HepG2 (cell line): ENCODE data around the gene U2AF2. TPM values are rescaled to one million over a fixed set of nuclear protein-coding genes. Genes with fewer than 3 reads are reported as not detected.

ENCODE experiments used
- ADNP ChIP-seq: sonication (generic); formaldehyde crosslinking; IDR thresholded peaks from 2 replicates; pipeline ENCODE4 v1.4.0; 2020; ENCODE audit warnings: missing genetic modification reagents
- ATF7-NPFF ChIP-seq: sonication (generic); formaldehyde crosslinking; IDR thresholded peaks from 2 replicates; pipeline ENCODE4 v1.8.1; 2023; ENCODE audit warnings: mild to moderate bottlenecking, low read depth, missing genetic modification reagents, moderate library complexity
- CBX2 ChIP-seq, 2 experiments: fragments of 200-600 bp in 1 of 2; sonication (generic); formaldehyde crosslinking in 1 of 2; IDR thresholded peaks; 2 replicates each; pipeline versions ENCODE4 v1.7.0 to v1.8.1; 2018 to 2022; ENCODE audit warnings: low read depth in 2 of 2, low read length in 1 of 2, mild to moderate bottlenecking in 1 of 2, missing genetic modification reagents in 1 of 2
- GTF2F1 ChIP-seq: fragments of 150-350 bp; IDR thresholded peaks from 2 replicates; pipeline ENCODE4 v1.6.1; 2014; ENCODE audit warnings: low read length
- NFIC ChIP-seq: IDR thresholded peaks from 2 replicates; pipeline ENCODE4 v1.6.1; 2012; ENCODE audit warnings: mild to moderate bottlenecking, low read length, inconsistent platforms
- ZNF207 ChIP-seq: fragments of 450-650 bp; IDR thresholded peaks from 2 replicates; pipeline ENCODE4 v1.6.1; 2016; ENCODE audit warnings: antibody characterized with exemption, borderline replicate concordance
- ZNF329 ChIP-seq: sonication (generic); formaldehyde crosslinking; IDR thresholded peaks from 2 replicates; pipeline ENCODE4 v1.9.0; 2021; ENCODE audit warnings: low read depth, mild to moderate bottlenecking, missing genetic modification reagents
- ZNF431 ChIP-seq: sonication (generic); formaldehyde crosslinking; IDR thresholded peaks from 2 replicates; pipeline ENCODE4 v1.9.0; 2022; ENCODE audit warnings: missing genetic modification reagents, low read depth, mild to moderate bottlenecking, borderline replicate concordance
- ZNF556 ChIP-seq: sonication (generic); formaldehyde crosslinking; IDR thresholded peaks from 2 replicates; pipeline ENCODE4 v1.4.0; 2020; ENCODE audit warnings: mild to moderate bottlenecking, missing genetic modification reagents, borderline replicate concordance
- ZNF605 ChIP-seq: sonication (generic); formaldehyde crosslinking; IDR thresholded peaks from 2 replicates; pipeline ENCODE4 v1.8.0; 2022; ENCODE audit warnings: mild to moderate bottlenecking, missing genetic modification reagents
- ZSCAN31 ChIP-seq: sonication (generic); formaldehyde crosslinking; IDR thresholded peaks from 2 replicates; pipeline ENCODE4 v1.5.0; 2020; ENCODE audit warnings: low read depth, mild to moderate bottlenecking, missing genetic modification reagents
- polyA plus RNA-seq, 8 experiments: library from polyadenylated mRNA; depleted of rRNA in 3 of 8; stranded (reverse) in 7 of 8; unstranded in 1 of 8; fragments of >200 nt; fragmentation: Illumina TruSeq in 4 of 8; extraction: Trizol in 4 of 8; gene quantifications; 2 replicates each; pipeline versions ENCODE4 v1.2.1 to v1.2.3, GENCODE V29; 2011 to 2016; ENCODE audit warnings: low read depth in 4 of 8, missing spikeins in 1 of 8, mixed read lengths in 1 of 8; ENCODE audit not compliant: insufficient read depth in 1 of 8
- total RNA-seq, 5 experiments: library from RNA; depleted of rRNA; stranded (reverse); fragments of >200 nt; fragmentation: Illumina TruSeq; extraction: Trizol; gene quantifications; 2 replicates each; pipeline ENCODE4 v1.2.3, GENCODE V29; 2016; ENCODE audit warnings: low read depth in 1 of 5
- TF ChIP-seq, protein P1 (sequence below): sonication (generic); formaldehyde crosslinking; conservative IDR thresholded peaks from 2 replicates; pipeline ENCODE4 v1.4.0; 2020; ENCODE audit warnings: mild to moderate bottlenecking, missing genetic modification reagents, moderate library complexity
- TF ChIP-seq, protein P2 (sequence below): IDR thresholded peaks from 2 replicates; pipeline ENCODE4 v1.6.1; 2016; ENCODE audit warnings: missing compliant biosample characterization, missing genetic modification reagents, borderline replicate concordance
- TF ChIP-seq, protein P3 (sequence below): sonication (generic); formaldehyde crosslinking; IDR thresholded peaks from 2 replicates; pipeline ENCODE4 v1.4.0; 2020; ENCODE audit warnings: mild to moderate bottlenecking, low read depth, missing genetic modification reagents
- TF ChIP-seq, protein P4 (sequence below): sonication (generic); formaldehyde crosslinking; IDR thresholded peaks from 2 replicates; pipeline ENCODE4 v1.5.1; 2020; ENCODE audit warnings: missing genetic modification reagents, mild to moderate bottlenecking, borderline replicate concordance

U2AF2 gene
- total and polyA plus RNA-seq, 2 of the 13 experiments (the other 11 are each of a cell fraction or from before 2014, with no cell fraction given) = 84.3 to 124 TPM

DNA sequence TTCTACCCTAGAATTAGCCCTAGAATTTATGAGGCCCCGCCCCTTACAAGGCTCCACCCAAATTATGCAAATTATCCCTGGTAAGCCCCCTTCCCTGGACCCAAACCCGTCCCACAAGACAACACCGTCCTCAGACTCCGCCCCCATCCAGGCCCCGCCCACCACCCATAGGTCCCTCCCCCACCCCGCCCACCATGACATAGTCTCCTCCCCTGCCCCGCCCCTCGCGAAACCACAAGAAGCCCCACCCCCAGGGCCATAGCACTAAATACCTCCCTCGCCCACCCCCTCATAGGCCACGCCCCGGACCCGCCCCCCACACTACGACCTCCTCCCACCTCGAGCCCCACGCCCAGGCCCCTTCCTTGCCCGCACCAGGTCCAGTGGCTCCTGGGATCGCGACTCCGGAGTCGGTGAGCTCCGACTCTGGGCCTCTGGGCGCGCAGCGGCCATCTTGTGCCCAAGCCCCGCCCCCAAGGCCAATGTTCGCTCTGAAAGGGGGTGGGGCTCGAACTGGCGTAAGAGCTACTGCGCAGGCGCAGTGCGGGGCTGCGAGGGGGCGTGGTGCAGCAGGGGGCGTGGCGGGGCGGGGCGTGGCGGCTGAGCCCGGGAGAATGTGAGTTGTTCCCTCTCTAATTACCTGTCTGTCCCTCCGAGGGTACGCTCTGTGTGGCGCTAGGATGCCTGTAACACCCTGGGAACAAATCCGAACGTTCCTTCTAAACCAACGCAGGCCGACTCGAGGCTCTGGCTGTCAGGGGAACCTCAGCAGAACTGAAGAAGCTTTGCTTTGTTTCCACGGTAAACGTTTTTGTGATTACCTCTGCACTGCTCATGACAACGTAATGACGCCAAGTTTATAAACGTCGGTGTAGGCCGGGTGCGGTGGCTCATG lies 30.5 kb upstream of the U2AF2 start, which contains the start of gene ZNF784 (continued):
- no peak for TF ChIP-seq NFIC
- no peak for TF ChIP-seq ZNF431 (CRISPR knock-in tag)
- TF ChIP-seq ZNF329 = 0 out of 2 replicates have a peak, but pooled peaks have one; percentile 21
- 0 out of 2 replicates have a peak, but pooled peaks have one; percentile 46 for TF ChIP-seq ZSCAN31 (CRISPR knock-in tag)
- 0 out of 2 replicates have a peak, but pooled peaks have one; percentile 23 for TF ChIP-seq ZNF605 (CRISPR knock-in tag)
- TF ChIP-seq CBX2 (IDR thresholded peaks at IDR 0.05; ENCODE audit: low read depth, low read length) = no peak
- no peak for TF ChIP-seq CBX2 (CRISPR knock-in tag; IDR thresholded peaks at IDR 0.05; ENCODE audit: low read depth)
- TF ChIP-seq ZNF556 (CRISPR knock-in tag) = peak; percentile 55; the same call in 1 of the 2 replicates
- TF ChIP-seq ADNP (CRISPR knock-in tag) = no peak
- no peak for TF ChIP-seq ZNF207
- TF ChIP-seq, protein P1, sequence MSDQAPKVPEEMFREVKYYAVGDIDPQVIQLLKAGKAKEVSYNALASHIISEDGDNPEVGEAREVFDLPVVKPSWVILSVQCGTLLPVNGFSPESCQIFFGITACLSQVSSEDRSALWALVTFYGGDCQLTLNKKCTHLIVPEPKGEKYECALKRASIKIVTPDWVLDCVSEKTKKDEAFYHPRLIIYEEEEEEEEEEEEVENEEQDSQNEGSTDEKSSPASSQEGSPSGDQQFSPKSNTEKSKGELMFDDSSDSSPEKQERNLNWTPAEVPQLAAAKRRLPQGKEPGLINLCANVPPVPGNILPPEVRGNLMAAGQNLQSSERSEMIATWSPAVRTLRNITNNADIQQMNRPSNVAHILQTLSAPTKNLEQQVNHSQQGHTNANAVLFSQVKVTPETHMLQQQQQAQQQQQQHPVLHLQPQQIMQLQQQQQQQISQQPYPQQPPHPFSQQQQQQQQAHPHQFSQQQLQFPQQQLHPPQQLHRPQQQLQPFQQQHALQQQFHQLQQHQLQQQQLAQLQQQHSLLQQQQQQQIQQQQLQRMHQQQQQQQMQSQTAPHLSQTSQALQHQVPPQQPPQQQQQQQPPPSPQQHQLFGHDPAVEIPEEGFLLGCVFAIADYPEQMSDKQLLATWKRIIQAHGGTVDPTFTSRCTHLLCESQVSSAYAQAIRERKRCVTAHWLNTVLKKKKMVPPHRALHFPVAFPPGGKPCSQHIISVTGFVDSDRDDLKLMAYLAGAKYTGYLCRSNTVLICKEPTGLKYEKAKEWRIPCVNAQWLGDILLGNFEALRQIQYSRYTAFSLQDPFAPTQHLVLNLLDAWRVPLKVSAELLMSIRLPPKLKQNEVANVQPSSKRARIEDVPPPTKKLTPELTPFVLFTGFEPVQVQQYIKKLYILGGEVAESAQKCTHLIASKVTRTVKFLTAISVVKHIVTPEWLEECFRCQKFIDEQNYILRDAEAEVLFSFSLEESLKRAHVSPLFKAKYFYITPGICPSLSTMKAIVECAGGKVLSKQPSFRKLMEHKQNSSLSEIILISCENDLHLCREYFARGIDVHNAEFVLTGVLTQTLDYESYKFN = 0 out of 2 replicates have a peak, but pooled peaks have one; percentile 22
- TF ChIP-seq ATF7-NPFF (CRISPR knock-in tag) = peak; percentile 28; the same call in 1 of the 2 replicates
- TF ChIP-seq, protein P2, sequence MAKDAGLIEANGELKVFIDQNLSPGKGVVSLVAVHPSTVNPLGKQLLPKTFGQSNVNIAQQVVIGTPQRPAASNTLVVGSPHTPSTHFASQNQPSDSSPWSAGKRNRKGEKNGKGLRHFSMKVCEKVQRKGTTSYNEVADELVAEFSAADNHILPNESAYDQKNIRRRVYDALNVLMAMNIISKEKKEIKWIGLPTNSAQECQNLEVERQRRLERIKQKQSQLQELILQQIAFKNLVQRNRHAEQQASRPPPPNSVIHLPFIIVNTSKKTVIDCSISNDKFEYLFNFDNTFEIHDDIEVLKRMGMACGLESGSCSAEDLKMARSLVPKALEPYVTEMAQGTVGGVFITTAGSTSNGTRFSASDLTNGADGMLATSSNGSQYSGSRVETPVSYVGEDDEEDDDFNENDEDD (CRISPR knock-in tag) = no peak
- TF ChIP-seq, protein P3, sequence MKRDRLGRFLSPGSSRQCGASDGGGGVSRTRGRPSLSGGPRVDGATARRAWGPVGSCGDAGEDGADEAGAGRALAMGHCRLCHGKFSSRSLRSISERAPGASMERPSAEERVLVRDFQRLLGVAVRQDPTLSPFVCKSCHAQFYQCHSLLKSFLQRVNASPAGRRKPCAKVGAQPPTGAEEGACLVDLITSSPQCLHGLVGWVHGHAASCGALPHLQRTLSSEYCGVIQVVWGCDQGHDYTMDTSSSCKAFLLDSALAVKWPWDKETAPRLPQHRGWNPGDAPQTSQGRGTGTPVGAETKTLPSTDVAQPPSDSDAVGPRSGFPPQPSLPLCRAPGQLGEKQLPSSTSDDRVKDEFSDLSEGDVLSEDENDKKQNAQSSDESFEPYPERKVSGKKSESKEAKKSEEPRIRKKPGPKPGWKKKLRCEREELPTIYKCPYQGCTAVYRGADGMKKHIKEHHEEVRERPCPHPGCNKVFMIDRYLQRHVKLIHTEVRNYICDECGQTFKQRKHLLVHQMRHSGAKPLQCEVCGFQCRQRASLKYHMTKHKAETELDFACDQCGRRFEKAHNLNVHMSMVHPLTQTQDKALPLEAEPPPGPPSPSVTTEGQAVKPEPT (CRISPR knock-in tag) = 0 out of 2 replicates have a peak, but pooled peaks have one; percentile 61
- TF ChIP-seq, protein P4, sequence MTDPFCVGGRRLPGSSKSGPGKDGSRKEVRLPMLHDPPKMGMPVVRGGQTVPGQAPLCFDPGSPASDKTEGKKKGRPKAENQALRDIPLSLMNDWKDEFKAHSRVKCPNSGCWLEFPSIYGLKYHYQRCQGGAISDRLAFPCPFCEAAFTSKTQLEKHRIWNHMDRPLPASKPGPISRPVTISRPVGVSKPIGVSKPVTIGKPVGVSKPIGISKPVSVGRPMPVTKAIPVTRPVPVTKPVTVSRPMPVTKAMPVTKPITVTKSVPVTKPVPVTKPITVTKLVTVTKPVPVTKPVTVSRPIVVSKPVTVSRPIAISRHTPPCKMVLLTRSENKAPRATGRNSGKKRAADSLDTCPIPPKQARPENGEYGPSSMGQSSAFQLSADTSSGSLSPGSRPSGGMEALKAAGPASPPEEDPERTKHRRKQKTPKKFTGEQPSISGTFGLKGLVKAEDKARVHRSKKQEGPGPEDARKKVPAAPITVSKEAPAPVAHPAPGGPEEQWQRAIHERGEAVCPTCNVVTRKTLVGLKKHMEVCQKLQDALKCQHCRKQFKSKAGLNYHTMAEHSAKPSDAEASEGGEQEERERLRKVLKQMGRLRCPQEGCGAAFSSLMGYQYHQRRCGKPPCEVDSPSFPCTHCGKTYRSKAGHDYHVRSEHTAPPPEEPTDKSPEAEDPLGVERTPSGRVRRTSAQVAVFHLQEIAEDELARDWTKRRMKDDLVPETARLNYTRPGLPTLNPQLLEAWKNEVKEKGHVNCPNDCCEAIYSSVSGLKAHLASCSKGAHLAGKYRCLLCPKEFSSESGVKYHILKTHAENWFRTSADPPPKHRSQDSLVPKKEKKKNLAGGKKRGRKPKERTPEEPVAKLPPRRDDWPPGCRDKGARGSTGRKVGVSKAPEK = no peak
- TF ChIP-seq GTF2F1 = no peak
